ENCODE results near the gene RPP25. TPM values are rescaled to one million over a fixed set of nuclear protein-coding genes. Genes with fewer than 3 reads are reported as not detected.

RPP25 gene
- total RNA-seq, 1 donor from 2014 or later: 4.3 TPM

- CTCF ChIA-PET: no interaction called here
- DNase-seq: no peak
- Mint-ChIP-seq H3K4me1 (peaks cover 2% of the 10 kb centered on the region), H3K36me3 (ENCODE audit: low read depth) (no peaks in the 10 kb centered on the region), H3K9me3 (no peaks in the 10 kb centered on the region), H3K27ac (no peak overlapping the region), H3K27me3 (peaks cover 13% of the 10 kb centered on the region), H3K4me3 (no peak overlapping the region)
- intact Hi-C loops (cut with micrococcal nuclease): no loop called here
- no peak for ATAC-seq (ENCODE audit: low read depth)
- TF ChIP-seq CTCF (IDR thresholded peaks at IDR 0.05): no peak
- POLR2A ChIA-PET: no interaction called here
Observed at GRCh38 chr15:74964794-74965193, 8.2 kb upstream of the RPP25 start.

- Mint-ChIP-seq H3K27ac (no peak overlapping the region), H3K27me3 (peaks cover 27% of the 10 kb centered on the region), H3K4me3 (no peak overlapping the region), H3K4me1 (peaks cover 15% of the 10 kb centered on the region), H3K36me3 (ENCODE audit: low read depth) (no peaks in the 10 kb centered on the region), H3K9me3 (no peaks in the 10 kb centered on the region)
- ATAC-seq (ENCODE audit: low read depth) (no peak), DNase-seq (no peak)
- intact Hi-C loops (cut with micrococcal nuclease): no loop called here
- ChIA-PET CTCF (no interaction called here), POLR2A (interaction anchor here (0.6 kb wide), 1 partner anchor 25 kb away, joined by 5 read pairs; no protein-coding TSS in a partner anchor)
- TF ChIP-seq CTCF (IDR thresholded peaks at IDR 0.05): no peak
Observed at GRCh38 chr15:74963213-74963612, 6.6 kb upstream of the RPP25 start.

GRCh38 chr15:74962671-74963070, 6.1 kb upstream of the RPP25 start:
- Mint-ChIP-seq H3K27ac (no peak overlapping the region), H3K4me3 (no peak overlapping the region), H3K9me3 (no peaks in the 10 kb centered on the region), H3K36me3 (ENCODE audit: low read depth) (no peaks in the 10 kb centered on the region), H3K27me3 (peaks cover 27% of the 10 kb centered on the region), H3K4me1 (peaks cover 18% of the 10 kb centered on the region)
- intact Hi-C loops (cut with micrococcal nuclease): no loop called here
- ATAC-seq (ENCODE audit: low read depth): no peak
- no peak for DNase-seq
- no peak for TF ChIP-seq CTCF (IDR thresholded peaks at IDR 0.05)
- POLR2A ChIA-PET: no interaction called here
- CTCF ChIA-PET: no interaction called here

GRCh38 chr15:74962219-74962618, 5.6 kb upstream of the RPP25 start:
- CTCF ChIA-PET: no interaction called here
- no peak for ATAC-seq (ENCODE audit: low read depth)
- Mint-ChIP-seq H3K4me1 (peaks cover 23% of the 10 kb centered on the region), H3K27ac (no peak overlapping the region), H3K4me3 (no peak overlapping the region), H3K27me3 (peaks cover 29% of the 10 kb centered on the region), H3K36me3 (ENCODE audit: low read depth) (no peaks in the 10 kb centered on the region), H3K9me3 (no peaks in the 10 kb centered on the region)
- intact Hi-C loops (cut with micrococcal nuclease): no loop called here
- POLR2A ChIA-PET: no interaction called here
- no peak for DNase-seq
- no peak for TF ChIP-seq CTCF (IDR thresholded peaks at IDR 0.05)

- ATAC-seq (ENCODE audit: low read depth) (no peak), DNase-seq (no peak)
- ChIA-PET CTCF (interaction anchor here (0.8 kb wide), 1 partner anchor 11 kb away, joined by 6 read pairs; no protein-coding TSS in a partner anchor), POLR2A (interaction anchor here (0.6 kb wide), 1 partner anchor 46 kb away, joined by 4 read pairs; no protein-coding TSS in a partner anchor)
- Mint-ChIP-seq H3K9me3 (no peaks in the 10 kb centered on the region), H3K36me3 (ENCODE audit: low read depth) (no peaks in the 10 kb centered on the region), H3K27ac (no peak overlapping the region), H3K4me3 (no peak overlapping the region), H3K27me3 (peaks cover 29% of the 10 kb centered on the region), H3K4me1 (peaks cover 26% of the 10 kb centered on the region)
- intact Hi-C loops (cut with micrococcal nuclease): no loop called here
- no peak for TF ChIP-seq CTCF (IDR thresholded peaks at IDR 0.05)
Observed at GRCh38 chr15:74961616-74962015, 5.0 kb upstream of the RPP25 start.
